OCI-LY1 (cell line): ENCODE results near the gene ELAVL1.

Experiments
- H2AFZ ChIP-seq: fragments of 200-600 bp; sonication (generic), shearing (Covaris generic); 2 replicates; pipeline ENCODE4 v1.6.0; 2014; ENCODE audit warnings: antibody characterized with exemption, mild to moderate bottlenecking, low read length
- H3F3A ChIP-seq: fragments of 200-600 bp; sonication (generic), shearing (Covaris generic); 2 replicates; pipeline ENCODE4 v1.6.0; 2014; ENCODE audit warnings: mild to moderate bottlenecking, antibody characterized with exemption, low read length, moderate library complexity; ENCODE audit not compliant: insufficient read depth
- H3K27ac ChIP-seq: fragments of 200-600 bp; sonication (generic); 2 replicates; pipeline ENCODE4 v1.5.1; 2014; ENCODE audit warnings: low read length, mixed run types, mild to moderate bottlenecking, low read depth; ENCODE audit not compliant: poor library complexity, severe bottlenecking
- H3K27me3 ChIP-seq: fragments of 200-600 bp; sonication (generic); 2 replicates; pipeline ENCODE4 v1.6.0; 2014; ENCODE audit warnings: antibody characterized with exemption, mild to moderate bottlenecking, low read length, moderate library complexity; ENCODE audit not compliant: insufficient read depth
- H3K36me3 ChIP-seq: fragments of 200-600 bp; sonication (generic); 2 replicates; pipeline ENCODE4 v1.6.1; 2014; ENCODE audit warnings: mild to moderate bottlenecking, antibody characterized with exemption, low read length, moderate library complexity, mixed read lengths; ENCODE audit not compliant: insufficient read depth
- H3K4me1 ChIP-seq: fragments of 200-600 bp; sonication (generic); 2 replicates; pipeline ENCODE4 v1.5.1; 2014; ENCODE audit warnings: mild to moderate bottlenecking, low read length, moderate library complexity; ENCODE audit not compliant: insufficient read depth, severe bottlenecking
- H3K4me2 ChIP-seq: fragments of 200-600 bp; sonication (generic), shearing (Covaris generic); 2 replicates; pipeline ENCODE4 v1.6.1; 2014; ENCODE audit warnings: low read length
- H3K4me3 ChIP-seq: fragments of 200-600 bp; sonication (generic); 2 replicates; pipeline ENCODE4 v1.5.1; 2014; ENCODE audit warnings: low read length, low read depth, mild to moderate bottlenecking, mixed read lengths; ENCODE audit not compliant: poor library complexity, severe bottlenecking
- H3K79me2 ChIP-seq: fragments of 200-600 bp; shearing (Covaris generic); 2 replicates; pipeline ENCODE4 v1.6.1; 2016; ENCODE audit warnings: mixed run types, low read length, mixed read lengths; ENCODE audit not compliant: insufficient read depth
- H3K9ac ChIP-seq: fragments of 200-600 bp; sonication (generic), shearing (Covaris generic); 2 replicates; pipeline ENCODE4 v1.6.1; 2014; ENCODE audit warnings: mild to moderate bottlenecking, low read length, mixed read lengths
- H3K9me2 ChIP-seq: fragments of 200-600 bp; sonication (generic), shearing (Covaris generic); 2 replicates; pipeline ENCODE4 v1.6.1; 2014; ENCODE audit warnings: low read depth, mild to moderate bottlenecking, low read length, mixed read lengths
- H3K9me3 ChIP-seq: fragments of 200-600 bp; shearing (Covaris generic); 2 replicates; pipeline ENCODE4 v1.6.1; 2014; ENCODE audit warnings: low read length, mixed read lengths
- H4K20me1 ChIP-seq: fragments of 200-600 bp; sonication (generic), shearing (Covaris generic); 2 replicates; pipeline ENCODE4 v1.6.0; 2016; ENCODE audit warnings: mild to moderate bottlenecking, low read length; ENCODE audit not compliant: insufficient read depth
- EZH2 ChIP-seq: fragments of 200-600 bp; sonication (generic), shearing (Covaris generic); IDR thresholded peaks from 2 replicates; pipeline ENCODE4 v1.8.0; 2017; ENCODE audit warnings: borderline replicate concordance, mixed run types, mild to moderate bottlenecking, antibody characterized with exemption, low read length, moderate library complexity, mixed read lengths
- TF ChIP-seq, protein P1 (sequence below): fragments of 200-600 bp; sonication (generic), shearing (Covaris generic); IDR thresholded peaks from 2 replicates; pipeline ENCODE4 v1.5.1; 2017; ENCODE audit warnings: mild to moderate bottlenecking, antibody characterized with exemption, low read length, moderate library complexity, mixed read lengths

Gene ELAVL1

DNA sequence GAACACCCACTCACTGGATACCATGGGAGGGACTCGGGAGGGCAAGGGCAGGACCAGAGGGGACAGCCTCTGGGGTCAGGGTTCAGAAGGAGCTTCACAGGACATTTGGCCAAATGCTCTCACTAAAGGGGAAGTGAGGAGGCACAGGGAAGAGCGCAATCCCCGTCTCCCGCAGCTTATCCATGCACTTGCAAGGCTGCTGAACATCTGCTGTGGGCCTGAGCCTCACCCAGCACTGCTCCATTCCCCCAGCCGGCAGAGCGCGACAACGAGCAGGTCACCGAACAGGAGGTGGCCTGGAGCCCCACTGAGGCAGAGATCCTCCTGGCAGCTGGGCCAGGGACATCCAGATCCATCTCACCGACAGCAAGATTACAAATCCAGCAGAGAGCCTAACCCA is 23.3 kb downstream of the ELAVL1 start:
- Histone ChIP-seq H4K20me1 (no peaks in the 10 kb centered on the region), H3K27me3 (no peaks in the 10 kb centered on the region), H3K9ac (no peak overlapping the region), H3K9me3 (no peaks in the 10 kb centered on the region), H2AFZ (no peak overlapping the region), H3K4me3 (no peak overlapping the region), H3K36me3 (peaks cover 94% of the 10 kb centered on the region), H3K79me2 (no peaks in the 10 kb centered on the region), H3K27ac (no peak overlapping the region), H3F3A (no peaks in the 10 kb centered on the region), H3K4me2 (no peak overlapping the region), H3K9me2 (no peaks in the 10 kb centered on the region), H3K4me1 (no peaks in the 10 kb centered on the region)
- TF ChIP-seq, protein P1, sequence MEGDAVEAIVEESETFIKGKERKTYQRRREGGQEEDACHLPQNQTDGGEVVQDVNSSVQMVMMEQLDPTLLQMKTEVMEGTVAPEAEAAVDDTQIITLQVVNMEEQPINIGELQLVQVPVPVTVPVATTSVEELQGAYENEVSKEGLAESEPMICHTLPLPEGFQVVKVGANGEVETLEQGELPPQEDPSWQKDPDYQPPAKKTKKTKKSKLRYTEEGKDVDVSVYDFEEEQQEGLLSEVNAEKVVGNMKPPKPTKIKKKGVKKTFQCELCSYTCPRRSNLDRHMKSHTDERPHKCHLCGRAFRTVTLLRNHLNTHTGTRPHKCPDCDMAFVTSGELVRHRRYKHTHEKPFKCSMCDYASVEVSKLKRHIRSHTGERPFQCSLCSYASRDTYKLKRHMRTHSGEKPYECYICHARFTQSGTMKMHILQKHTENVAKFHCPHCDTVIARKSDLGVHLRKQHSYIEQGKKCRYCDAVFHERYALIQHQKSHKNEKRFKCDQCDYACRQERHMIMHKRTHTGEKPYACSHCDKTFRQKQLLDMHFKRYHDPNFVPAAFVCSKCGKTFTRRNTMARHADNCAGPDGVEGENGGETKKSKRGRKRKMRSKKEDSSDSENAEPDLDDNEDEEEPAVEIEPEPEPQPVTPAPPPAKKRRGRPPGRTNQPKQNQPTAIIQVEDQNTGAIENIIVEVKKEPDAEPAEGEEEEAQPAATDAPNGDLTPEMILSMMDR: no peak
- TF ChIP-seq EZH2: no peak

DNA sequence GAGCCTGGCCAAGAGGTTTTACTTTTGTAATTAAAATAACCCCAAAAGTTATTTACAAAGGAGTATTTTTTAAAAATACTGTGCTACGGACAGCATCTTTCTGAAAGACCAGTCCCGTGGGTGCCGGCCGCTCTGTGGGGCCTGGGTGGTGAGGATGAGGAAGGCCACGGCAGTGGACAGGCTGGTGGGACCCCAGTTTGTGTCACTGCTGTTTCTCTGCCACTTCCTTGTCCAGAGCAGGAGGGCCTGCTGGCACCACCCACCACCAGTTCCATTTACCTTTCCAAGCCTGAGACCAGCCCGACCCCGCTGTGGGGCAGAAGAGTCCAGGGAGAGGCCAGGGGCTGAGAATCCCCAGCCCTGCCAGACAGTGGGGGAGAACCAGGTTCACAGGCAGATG is 23.8 kb downstream of the ELAVL1 start:
- H3K9me3 ChIP-seq: no peaks in the 10 kb centered on the region
- H3K36me3 ChIP-seq: peaks cover 94% of the 10 kb centered on the region
- no peaks in the 10 kb centered on the region for H3F3A ChIP-seq
- H2AFZ ChIP-seq: no peak overlapping the region
- H3K79me2 ChIP-seq: no peaks in the 10 kb centered on the region
- H3K9ac ChIP-seq: no peak overlapping the region
- H3K4me2 ChIP-seq: no peak overlapping the region
- no peaks in the 10 kb centered on the region for H3K9me2 ChIP-seq
- no peaks in the 10 kb centered on the region for H4K20me1 ChIP-seq
- no peaks in the 10 kb centered on the region for H3K4me1 ChIP-seq
- H3K27ac ChIP-seq: no peak overlapping the region
- TF ChIP-seq EZH2: no peak
- TF ChIP-seq, protein P1: no peak
- no peak overlapping the region for H3K4me3 ChIP-seq
- H3K27me3 ChIP-seq: no peaks in the 10 kb centered on the region

DNA sequence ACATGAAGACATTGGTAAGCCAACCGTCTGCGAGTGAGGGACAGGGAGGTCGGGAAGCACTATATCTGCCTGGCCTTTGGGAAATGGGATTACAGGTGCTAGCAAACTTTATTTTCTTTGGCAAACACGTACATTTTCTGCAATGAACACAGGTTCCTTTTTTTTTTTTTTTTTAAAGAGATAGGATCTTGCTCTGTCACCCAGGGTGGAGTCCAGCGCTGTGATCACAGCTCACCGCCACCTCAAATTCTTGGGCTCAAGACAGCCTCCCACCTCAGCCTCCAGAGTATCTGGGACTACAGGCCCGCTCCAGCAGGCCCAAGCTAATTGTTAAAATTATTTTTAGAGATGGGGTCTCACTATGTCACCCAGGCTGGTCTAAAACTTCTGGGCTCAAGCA is 24.2 kb downstream of the ELAVL1 start:
- H4K20me1 ChIP-seq: no peaks in the 10 kb centered on the region

More for the DNA sequence above, 24.2 kb downstream of the ELAVL1 start:
- Histone ChIP-seq H3K27ac (no peak overlapping the region), H3K27me3 (no peaks in the 10 kb centered on the region), H3K9me2 (no peaks in the 10 kb centered on the region), H3K9ac (no peak overlapping the region), H3K9me3 (no peaks in the 10 kb centered on the region), H3K4me3 (no peak overlapping the region), H3K79me2 (no peaks in the 10 kb centered on the region), H3K4me1 (no peaks in the 10 kb centered on the region), H3K4me2 (no peak overlapping the region), H2AFZ (no peak overlapping the region), H3K36me3 (peaks cover 93% of the 10 kb centered on the region), H3F3A (no peaks in the 10 kb centered on the region)
- TF ChIP-seq EZH2: no peak
- TF ChIP-seq, protein P1: no peak
